Measurements from ENCODE around the gene ASB2. TPM values are rescaled to one million over a fixed set of nuclear protein-coding genes. Genes with fewer than 3 reads are reported as not detected.

The ASB2 gene
- total and polyA plus RNA-seq, 2 of the 13 experiments (the other 11 are each of a cell fraction or from before 2014, with no cell fraction given), result 0.82 to 4.1 TPM

DNA sequence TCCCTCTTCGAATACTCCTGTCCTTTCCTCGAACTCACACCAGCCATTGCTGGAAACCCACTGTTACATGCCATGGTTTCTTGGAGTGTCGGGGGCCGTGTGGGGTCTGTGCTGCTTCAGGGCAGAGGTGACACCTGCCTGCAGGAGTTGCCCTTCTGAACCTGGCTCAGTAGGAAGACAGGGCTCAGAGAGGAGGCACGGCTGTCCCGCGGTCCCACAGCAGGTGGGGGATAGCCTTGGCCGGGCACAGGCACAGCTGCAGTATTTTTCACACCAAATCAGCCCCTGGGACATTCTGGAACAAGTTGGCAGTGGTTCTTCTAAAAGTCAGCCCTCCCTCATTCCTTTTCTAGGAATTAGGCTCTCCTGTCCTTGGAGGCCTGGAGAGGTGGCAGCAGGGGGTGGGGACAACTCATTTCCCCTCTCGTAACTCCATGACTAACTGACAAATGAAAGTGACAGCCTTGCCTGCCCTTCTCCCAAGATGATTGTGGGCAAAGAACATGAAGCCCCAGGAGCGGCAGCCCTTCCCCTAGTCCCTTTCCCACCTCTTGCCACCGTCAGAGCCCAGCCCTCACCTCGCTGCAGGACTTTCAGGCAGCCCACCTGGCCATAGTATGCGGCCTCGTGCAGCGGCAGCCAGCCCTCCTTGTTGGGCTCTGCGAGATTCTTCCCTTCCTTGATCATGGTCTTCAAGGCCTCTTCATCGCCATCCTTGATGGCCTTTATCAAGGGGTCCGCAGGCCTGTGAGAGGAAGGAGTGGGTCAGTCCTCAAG is 22.4 kb downstream of the ASB2 start (continued):
- TF ChIP-seq ARNTL (CRISPR knock-in tag; IDR thresholded peaks at IDR 0.05), result 0 out of 2 replicates have a peak, but pooled peaks have one; percentile 21
- TF ChIP-seq KLF11 (CRISPR knock-in tag; IDR thresholded peaks at IDR 0.05), result no peak
- peak; percentile 61; the same call in 1 of the 2 replicates for TF ChIP-seq CCDC6 (CRISPR knock-in tag; IDR thresholded peaks at IDR 0.05)
- TF ChIP-seq, protein P1, sequence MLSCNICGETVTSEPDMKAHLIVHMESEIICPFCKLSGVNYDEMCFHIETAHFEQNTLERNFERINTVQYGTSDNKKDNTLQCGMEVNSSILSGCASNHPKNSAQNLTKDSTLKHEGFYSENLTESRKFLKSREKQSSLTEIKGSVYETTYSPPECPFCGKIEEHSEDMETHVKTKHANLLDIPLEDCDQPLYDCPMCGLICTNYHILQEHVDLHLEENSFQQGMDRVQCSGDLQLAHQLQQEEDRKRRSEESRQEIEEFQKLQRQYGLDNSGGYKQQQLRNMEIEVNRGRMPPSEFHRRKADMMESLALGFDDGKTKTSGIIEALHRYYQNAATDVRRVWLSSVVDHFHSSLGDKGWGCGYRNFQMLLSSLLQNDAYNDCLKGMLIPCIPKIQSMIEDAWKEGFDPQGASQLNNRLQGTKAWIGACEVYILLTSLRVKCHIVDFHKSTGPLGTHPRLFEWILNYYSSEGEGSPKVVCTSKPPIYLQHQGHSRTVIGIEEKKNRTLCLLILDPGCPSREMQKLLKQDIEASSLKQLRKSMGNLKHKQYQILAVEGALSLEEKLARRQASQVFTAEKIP (CRISPR knock-in tag; IDR thresholded peaks at IDR 0.05; ENCODE audit: borderline replicate concordance), result no peak
- no peak for TF ChIP-seq ZNF292 (CRISPR knock-in tag; IDR thresholded peaks at IDR 0.05; ENCODE audit: borderline replicate concordance, low read depth)
- TF ChIP-seq, protein P2, sequence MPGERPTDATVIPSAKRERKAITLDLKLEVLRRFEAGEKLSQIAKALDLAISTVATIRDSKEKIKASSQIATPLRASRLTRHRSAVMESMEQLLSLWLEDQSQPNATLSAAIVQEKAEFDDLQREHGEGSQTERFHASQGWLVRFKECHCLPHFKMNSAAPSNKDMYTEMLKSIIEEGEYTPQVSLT (CRISPR knock-in tag; IDR thresholded peaks at IDR 0.05; ENCODE audit: borderline replicate concordance, low read depth), result no peak
- no peak for TF ChIP-seq ZNF773 (CRISPR knock-in tag; IDR thresholded peaks at IDR 0.05; ENCODE audit: borderline replicate concordance)
- TF ChIP-seq, protein P3, sequence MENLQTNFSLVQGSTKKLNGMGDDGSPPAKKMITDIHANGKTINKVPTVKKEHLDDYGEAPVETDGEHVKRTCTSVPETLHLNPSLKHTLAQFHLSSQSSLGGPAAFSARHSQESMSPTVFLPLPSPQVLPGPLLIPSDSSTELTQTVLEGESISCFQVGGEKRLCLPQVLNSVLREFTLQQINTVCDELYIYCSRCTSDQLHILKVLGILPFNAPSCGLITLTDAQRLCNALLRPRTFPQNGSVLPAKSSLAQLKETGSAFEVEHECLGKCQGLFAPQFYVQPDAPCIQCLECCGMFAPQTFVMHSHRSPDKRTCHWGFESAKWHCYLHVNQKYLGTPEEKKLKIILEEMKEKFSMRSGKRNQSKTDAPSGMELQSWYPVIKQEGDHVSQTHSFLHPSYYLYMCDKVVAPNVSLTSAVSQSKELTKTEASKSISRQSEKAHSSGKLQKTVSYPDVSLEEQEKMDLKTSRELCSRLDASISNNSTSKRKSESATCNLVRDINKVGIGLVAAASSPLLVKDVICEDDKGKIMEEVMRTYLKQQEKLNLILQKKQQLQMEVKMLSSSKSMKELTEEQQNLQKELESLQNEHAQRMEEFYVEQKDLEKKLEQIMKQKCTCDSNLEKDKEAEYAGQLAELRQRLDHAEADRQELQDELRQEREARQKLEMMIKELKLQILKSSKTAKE (CRISPR knock-in tag; IDR thresholded peaks at IDR 0.05; ENCODE audit: borderline replicate concordance), result no peak
- TF ChIP-seq, protein P4, sequence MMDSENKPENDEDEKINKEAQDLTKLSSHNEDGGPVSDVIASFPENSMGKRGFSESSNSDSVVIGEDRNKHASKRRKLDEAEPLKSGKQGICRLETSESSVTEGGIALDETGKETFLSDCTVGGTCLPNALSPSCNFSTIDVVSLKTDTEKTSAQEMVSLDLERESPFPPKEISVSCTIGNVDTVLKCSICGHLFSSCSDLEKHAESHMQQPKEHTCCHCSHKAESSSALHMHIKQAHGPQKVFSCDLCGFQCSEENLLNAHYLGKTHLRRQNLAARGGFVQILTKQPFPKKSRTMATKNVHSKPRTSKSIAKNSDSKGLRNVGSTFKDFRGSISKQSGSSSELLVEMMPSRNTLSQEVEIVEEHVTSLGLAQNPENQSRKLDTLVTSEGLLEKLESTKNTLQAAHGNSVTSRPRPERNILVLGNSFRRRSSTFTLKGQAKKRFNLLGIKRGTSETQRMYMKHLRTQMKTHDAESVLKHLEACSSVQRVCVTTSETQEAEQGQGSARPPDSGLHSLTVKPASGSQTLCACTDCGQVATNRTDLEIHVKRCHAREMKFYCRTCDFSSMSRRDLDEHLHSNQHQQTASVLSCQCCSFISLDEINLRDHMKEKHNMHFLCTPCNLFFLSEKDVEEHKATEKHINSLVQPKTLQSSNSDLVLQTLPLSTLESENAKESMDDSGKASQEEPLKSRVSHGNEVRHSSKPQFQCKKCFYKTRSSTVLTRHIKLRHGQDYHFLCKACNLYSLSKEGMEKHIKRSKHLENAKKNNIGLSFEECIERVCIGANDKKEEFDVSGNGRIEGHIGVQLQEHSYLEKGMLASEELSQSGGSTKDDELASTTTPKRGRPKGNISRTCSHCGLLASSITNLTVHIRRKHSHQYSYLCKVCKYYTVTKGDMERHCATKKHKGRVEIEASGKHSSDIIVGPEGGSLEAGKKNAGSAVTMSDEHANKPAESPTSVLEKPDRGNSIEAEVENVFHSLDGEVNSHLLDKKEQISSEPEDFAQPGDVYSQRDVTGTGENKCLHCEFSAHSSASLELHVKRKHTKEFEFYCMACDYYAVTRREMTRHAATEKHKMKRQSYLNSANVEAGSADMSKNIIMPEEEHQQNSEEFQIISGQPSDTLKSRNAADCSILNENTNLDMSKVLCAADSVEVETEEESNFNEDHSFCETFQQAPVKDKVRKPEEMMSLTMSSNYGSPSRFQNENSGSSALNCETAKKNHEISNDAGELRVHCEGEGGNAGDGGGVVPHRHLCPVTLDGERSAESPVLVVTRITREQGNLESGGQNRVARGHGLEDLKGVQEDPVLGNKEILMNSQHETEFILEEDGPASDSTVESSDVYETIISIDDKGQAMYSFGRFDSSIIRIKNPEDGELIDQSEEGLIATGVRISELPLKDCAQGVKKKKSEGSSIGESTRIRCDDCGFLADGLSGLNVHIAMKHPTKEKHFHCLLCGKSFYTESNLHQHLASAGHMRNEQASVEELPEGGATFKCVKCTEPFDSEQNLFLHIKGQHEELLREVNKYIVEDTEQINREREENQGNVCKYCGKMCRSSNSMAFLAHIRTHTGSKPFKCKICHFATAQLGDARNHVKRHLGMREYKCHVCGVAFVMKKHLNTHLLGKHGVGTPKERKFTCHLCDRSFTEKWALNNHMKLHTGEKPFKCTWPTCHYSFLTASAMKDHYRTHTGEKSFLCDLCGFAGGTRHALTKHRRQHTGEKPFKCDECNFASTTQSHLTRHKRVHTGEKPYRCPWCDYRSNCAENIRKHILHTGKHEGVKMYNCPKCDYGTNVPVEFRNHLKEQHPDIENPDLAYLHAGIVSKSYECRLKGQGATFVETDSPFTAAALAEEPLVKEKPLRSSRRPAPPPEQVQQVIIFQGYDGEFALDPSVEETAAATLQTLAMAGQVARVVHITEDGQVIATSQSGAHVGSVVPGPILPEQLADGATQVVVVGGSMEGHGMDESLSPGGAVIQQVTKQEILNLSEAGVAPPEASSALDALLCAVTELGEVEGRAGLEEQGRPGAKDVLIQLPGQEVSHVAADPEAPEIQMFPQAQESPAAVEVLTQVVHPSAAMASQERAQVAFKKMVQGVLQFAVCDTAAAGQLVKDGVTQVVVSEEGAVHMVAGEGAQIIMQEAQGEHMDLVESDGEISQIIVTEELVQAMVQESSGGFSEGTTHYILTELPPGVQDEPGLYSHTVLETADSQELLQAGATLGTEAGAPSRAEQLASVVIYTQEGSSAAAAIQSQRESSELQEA (CRISPR knock-in tag; IDR thresholded peaks at IDR 0.05; ENCODE audit: not compliant biosample characterization), result no peak
- no peak for TF ChIP-seq ZFAT (CRISPR knock-in tag; conservative IDR thresholded peaks at IDR 0.05)
- TF ChIP-seq CREB1 (IDR thresholded peaks at IDR 0.05), result no peak
- no peak for TF ChIP-seq CREB1 (CRISPR knock-in tag; IDR thresholded peaks at IDR 0.05)
- TF ChIP-seq, protein P5, sequence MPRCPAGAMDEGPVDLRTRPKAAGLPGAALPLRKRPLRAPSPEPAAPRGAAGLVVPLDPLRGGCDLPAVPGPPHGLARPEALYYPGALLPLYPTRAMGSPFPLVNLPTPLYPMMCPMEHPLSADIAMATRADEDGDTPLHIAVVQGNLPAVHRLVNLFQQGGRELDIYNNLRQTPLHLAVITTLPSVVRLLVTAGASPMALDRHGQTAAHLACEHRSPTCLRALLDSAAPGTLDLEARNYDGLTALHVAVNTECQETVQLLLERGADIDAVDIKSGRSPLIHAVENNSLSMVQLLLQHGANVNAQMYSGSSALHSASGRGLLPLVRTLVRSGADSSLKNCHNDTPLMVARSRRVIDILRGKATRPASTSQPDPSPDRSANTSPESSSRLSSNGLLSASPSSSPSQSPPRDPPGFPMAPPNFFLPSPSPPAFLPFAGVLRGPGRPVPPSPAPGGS (CRISPR knock-in tag; IDR thresholded peaks at IDR 0.05), result no peak
